Cardiac septum (tissue), 1 donor: Measurements from ENCODE around the gene DYNLT4. TPM values are rescaled to one million over a fixed set of nuclear protein-coding genes. Genes with fewer than 3 reads are reported as not detected.
"Not testable (repeated sequence)": the region's sequence is repeated elsewhere in the genome, so short reads cannot be mapped to it uniquely, and the experiment has no call there.

ENCODE experiments used
- DNase-seq: peaks from one replicate; pipeline ENCODE4 v3.0.0-alpha.2; 2020; ENCODE audit warnings: low spot score
- intact Hi-C: fragments of 100-400 bp; cut with DNase I; formaldehyde crosslinking; loops from one replicate; pipeline ENCODE4 v1.14.0; 2022
- total RNA-seq: library from RNA; stranded (reverse); fragmentation: NEBNext Ultra II Directional; extraction: Animal tissue kit (Norgen Biotek cat#: 25700); gene quantifications from one replicate; pipeline ENCODE4 v1.2.1, GENCODE V29; 2021
- donor health status: DM: no; HTN: no; CAD: no.

Gene DYNLT4
- total RNA-seq, 1 donor from 2014 or later, result not detected

DNA sequence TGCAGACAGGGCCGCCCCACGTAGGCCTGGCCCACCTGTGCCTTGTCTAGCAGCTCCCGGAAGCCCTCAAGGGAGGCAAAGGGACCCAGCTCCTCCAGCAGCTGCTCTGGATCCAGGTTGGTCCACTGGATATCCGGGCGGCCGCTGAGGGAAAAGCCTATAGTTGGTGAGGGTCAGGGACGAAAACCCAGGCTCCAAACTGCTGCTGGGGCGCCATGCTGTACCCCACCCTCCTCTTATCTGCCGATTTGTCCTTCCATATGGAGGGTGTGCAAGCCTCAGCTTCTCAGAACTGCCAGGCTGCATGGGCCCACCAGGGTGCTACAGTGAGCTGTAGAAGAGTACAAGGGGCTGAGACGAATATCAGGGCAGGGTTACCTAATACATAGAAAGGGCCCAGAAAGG lies 23.8 kb upstream of the DYNLT4 start:
- DNase-seq, result no peak
- intact Hi-C loops, result no loop called here

DNA sequence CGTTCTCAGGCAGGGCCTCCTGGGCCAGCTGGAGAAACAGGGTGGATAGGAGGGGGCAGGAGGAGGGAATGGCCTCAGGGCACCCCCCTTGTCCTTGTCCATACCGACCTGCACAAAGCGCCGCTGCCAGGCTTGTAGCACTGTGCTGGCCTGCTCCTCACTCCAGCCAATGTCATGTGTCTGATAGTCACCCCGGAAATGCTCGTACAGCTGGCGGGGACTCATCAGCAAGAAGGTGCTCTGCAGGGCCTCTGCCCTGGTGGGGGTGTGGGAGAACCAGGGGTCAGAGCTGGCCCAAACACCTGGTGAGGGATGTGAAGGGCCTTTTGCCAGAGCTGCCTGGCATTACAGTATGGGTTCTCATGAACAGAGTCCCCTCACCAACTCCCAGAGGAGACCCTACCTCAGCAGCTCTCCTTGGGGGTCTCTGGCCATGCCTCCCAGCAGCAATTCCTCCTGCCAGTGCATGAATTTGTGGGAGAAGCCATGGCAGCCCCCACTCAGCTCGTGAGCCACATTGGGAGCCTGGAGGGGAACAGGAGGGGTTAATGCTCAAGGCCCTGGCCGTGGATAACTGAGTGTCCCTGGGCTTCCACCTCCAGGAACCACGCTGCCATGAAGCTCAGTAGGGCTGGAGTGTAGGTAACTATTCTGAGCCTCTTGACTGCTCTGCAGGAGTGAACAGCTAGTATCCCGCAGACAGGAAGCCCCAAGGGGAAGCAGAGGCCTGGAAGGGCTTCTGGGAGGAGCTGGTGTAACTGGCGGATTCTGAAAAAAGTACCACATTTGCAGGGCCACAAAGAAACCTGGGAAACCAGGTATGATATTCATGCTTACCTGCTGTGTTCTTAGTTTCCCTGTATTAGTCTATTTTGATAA lies 22.6 kb upstream of the DYNLT4 start:
- intact Hi-C loops, result no loop called here
- no peak for DNase-seq

DNA sequence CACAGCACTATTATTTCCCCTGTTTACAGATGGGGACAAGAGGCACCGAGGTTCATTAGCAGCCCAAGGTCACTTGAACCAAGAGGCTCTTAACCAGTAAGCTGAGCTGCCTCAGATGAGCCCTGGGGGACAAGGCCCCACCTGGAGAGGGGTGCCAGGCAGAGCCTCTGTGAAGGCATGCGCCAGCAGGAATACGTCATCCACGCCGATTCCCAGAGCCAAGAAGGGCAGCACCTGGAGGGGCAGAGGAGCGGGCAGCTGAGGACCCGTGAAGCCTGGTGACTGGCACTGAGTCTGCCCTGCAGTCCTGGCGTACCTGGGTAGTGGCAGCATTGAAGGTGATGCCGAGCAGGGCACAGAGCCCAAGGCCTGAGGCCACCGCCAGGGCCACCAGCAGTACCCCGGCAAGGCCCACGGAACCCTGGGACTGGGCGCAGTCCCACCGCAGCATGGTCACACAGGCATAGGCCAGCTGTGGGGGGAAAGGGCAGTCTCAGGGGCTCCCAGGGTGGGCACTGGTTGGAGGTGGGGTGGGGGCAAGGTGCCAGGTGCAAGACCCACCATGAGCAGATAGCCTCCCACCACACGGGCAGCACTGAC lies 21.8 kb upstream of the DYNLT4 start:
- no peak for DNase-seq
- intact Hi-C loops, result no loop called here

DNA sequence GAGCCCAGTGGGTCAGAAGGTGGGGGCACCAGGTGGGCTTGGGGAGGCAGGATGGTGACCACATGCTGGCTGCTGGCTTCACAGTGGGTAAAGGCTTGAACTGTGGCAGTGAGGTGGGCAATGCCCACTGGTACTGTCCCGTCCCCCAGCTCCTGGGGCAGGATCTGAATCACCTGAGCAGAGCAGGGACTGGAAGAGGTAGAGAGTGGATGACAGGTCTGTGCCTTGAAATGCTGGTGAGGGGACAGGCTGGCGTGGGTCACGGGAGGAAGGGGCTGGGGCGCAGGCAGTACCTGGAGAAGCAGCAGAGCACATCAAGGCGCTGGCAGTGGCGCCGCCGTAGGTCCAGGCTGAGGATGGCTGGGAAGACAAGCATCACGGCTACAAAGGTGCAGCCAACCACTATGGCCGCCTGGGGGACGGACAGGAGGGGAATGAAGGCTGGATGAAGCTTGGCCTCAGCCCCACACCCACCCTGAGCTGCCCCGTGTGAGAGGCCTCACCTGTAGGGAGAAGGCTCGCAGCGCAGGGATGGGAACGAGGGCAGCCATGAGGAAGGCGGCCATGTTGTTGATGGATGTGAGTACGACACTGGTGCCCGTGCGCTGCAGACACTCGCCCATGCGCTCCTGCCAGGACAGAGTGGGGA lies 21.0 kb upstream of the DYNLT4 start:
- DNase-seq, result no peak
- intact Hi-C loops, result no loop called here

DNA sequence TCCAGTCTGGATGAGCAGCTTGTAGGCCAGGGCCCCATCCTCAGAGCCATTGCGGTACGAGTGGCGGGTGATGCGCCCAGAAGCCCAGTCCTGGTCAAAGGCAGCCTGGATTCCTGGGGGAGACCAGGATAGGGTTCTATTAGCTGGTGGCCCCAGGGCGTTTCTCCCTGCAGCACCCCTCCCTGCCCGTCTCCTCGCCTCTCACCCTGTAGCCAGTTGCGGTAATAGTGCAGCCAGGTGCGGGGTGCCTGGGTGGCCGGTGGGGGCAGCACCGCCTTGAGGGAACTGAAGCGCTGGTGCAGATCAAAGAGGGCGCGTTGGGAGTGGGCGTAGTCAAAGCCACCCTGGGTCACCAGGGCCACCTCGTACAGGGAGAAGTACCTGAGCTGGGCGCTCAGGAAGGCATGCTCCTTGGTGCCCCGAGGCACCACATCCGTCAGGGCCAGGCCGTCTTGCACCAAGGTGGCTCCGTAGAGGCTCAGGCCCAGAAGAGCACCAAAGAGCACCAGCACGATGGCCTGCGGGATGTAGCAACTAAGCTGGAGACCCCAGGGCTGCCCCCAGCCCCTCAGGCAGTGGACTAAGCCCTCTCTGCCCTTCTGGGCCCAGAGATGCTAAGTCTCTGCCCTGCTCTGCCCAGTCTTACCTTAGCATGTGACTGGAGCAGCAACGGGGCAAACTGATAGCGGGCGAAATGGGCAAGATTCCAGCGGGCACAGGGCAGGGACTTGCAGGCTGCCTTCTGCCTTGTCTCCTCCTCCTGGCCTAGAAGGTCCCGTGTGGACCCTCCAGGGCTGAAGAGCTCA lies 20.2 kb upstream of the DYNLT4 start:
- DNase-seq, result no peak
- intact Hi-C loops, result no loop called here

DNA sequence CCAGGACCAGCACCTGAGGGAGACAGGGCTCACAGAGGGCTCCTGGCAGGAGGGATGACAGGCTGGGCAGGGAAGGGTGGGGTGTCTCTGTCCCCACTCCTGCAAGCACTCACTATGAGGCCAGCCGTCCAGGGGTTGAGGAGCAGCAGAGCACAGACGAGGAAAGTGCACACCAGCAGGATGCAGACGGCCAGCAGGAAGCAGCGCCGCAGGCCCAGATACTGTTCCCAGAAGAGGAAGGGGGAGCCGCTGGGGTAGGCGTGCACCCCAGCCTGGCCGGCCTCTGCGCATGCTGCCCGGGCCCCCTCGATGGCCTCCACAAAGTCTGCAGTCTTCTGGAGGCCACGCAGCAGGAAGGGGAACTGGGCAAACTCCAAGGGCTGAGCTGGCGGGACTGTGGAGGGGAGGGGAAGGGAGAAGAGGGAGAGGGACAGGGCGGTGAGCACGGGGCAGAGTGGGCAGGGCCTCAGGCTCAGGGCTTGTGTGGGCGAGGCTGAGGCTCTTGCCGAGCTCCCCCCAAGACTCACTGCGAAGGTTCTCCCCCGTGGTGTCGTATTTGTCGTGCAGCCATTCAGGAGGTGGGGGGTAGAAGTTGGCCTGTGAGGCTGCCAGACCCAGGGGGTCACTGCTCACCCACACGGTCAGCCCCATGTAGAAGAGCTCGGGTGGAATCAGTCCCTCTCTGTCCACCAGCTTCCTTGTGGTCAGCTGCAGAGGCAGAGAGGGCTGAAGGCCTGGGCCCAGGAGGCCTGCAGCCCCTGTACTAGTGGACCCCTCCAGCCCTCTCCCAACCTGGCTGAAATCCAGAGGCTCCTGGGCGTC lies 19.4 kb upstream of the DYNLT4 start:
- peak; percentile 87 for DNase-seq
- intact Hi-C loops, result no loop called here

DNA sequence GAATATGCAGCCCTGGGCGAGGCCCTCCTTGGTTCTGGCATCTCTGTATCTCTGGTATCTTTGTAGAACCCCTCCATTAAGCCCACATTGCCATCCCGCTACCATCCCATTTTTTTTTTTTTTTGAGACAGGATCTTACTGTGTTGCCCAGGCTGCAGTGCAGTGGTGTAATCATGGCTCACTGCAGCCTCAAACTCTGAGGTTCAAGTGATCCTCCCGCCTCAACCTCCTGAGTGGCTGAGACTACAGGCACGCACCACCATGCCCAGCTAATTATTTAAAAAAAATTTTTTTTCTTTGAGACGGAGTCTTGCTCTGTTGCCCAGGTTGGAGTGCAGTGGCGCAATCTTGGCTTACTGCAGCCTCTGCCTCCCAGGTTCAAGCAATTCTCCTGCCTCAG lies 17.2 kb upstream of the DYNLT4 start:
- intact Hi-C loops, DNase-seq: not testable (repeated sequence)

DNA sequence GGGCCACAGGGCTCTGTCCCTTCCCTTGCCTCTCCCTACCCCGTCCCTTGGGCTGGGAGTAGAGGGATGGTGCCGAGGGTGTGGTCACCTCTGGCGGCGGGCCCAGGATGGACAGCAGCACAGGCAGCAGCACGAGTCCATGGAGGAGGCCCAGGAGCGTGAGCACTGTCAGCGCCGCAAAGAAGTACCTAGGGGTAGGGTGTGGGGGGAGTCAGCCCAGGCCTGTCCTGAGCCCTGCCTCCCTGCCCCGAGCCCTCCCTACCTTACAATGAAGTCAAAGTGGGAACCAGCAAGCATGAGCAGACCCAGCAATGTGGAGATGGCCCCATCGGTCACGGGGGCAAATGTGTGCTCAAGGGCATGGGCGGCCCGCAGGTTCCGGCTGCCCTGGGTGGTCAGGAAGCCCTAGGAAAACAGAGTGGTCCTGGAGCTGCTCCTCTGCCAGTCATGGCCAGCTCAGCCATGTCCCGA lies 15.9 kb upstream of the DYNLT4 start:
- intact Hi-C loops, result no loop called here
- no peak for DNase-seq

DNA sequence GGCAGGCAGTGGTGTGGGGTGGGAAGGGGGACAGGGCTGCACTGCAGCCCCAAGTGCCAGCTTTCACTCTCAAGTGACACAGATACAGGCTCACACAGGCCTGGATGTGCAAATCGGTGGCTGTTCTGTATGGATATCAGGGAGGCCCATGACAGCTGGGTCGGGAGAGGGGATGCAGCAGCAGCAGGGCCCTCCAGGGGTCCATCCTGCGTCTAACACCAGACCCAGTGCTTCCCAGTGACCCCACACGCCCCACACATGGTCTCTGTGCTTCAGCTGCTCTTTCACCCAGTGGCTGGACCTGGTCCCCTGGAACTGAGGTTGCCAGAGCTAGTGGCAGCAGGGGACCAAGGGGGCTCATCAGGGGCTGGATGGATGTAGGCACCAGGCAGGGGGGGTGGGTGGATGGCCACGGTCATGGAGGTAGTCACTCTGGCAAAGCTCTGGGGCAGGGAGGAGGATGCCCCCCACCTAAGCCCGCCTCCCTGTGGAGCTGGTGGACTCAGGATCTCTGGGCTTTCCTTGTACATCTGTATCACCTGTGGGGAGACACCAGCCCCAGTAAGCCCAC lies 15.1 kb upstream of the DYNLT4 start:
- intact Hi-C loops, result no loop called here
- DNase-seq, result no peak

DNA sequence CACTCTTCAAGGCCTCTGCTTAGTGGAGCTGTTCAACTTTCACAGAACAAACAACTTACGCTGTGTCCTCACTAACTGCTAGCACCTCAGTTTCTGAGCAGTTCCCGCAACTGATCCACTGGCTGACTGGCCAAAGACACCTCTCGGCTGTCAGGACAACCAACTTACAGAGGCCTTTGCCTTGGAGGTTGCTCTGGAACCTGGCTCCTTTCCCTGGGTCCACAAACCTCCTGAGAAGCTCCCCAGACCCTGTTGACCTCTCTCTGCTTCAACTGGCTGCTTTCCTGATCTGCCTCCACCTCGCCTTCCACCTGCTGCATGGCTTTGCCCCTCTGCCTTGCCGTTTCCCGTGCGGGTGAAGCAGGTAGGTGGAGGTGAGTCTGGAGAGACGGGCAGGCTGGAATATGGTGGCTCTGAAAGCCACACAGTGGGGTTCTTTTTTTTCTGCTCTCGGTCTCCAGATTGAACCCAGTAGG lies 14.1 kb upstream of the DYNLT4 start:
- intact Hi-C loops, result no loop called here
- no peak for DNase-seq

DNA sequence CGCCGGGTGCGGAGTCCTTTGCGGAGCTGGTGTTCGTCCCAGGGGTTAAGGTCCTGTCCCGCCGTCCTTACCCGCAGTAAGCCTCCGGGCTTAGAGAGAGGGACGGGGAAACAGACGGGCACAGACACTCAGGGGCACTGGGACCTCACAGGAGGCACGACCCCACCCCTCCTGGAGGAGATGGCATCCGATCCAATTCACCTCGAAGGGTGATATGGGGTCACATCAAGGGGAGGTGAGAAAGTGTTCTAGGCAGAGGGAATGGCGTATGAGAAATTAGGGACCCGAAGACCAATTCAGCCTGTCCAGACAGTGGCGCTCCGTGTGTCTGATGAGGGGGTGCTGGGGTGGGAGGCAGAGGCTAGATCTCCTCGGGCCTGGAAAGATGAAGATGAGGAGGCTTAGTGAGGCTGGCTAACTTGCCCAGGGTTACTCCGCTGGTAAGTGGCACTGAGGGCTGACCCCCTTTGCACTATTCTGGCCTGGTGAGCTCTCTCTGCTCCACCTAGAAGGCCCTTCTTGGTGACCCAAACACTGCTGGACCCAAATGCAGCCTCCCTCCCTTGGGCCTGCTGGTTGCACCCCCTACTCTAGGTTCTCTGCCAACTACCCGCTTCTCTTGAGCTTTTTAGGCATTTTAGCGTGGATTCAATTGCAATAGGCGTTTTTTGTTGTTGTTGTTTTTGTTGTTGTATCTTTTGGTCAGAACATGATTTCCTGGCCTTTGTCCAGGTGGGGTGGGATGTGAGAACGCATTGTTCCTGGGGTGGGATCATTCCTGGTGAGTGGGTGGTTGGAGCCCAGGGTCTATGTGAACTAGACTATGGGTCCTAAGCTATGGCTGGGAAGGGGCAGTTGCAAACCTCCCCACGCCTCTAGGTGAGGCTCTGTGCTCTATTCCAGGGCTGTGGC lies 13.4 kb upstream of the DYNLT4 start:
- no peak for DNase-seq
- intact Hi-C loops, result no loop called here

DNA sequence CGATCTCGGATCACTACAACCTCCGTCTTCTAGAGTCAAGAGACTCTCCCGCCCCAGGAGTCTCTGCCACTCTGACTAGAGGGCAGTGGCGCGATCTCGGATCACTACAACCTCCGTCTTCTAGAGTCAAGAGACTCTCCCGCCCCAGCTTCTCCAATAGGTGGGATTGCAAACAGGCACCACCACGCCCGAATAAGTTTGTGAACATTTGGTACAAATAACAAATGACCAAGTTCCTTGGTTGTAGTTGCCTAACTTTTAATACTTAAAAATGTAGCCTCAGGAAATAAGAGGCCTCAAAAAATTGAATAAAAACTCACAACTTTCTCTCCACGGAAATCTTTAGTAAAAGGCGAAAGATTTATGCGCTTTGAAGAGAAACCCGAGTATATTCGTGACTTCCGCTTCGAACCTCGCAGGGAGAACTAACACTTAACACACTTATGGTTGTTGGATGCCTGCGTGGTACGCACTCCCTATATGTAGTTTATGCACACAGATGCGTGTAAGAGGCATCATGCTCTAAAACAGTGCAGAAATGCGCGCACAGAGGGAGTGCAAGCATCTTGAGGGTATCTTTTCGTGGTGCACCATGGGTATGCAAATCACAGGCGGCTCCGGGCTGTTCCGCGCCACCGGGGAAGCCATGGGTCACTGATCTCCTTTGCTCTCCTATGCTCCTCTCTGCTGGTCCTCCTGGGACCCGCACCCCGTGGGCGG lies 12.6 kb upstream of the DYNLT4 start:
- peak; percentile 86 for DNase-seq
- intact Hi-C loops, result loop anchor here (2.0 kb wide), 1 partner anchor 19 kb away; the partner anchor contains the start of gene PLK3

DNA sequence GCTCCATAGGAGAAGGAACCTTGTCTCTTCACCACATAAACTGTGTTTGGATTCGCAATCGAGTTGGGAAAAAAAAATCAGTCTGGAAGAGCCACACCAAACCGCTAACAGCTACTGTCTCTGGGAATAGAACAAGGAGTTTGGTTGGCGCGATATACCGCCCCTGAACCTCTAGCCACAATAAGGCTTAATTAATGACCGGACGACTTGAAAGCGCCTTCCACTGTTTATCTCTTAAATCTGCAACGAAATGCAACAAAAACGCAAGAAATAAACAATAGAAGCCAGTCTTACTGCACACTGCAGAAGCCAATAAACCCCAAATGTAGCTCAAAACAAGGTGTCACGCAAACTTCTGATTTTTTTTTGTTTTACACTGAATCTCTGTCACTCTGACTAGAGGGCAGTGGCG lies 12.1 kb upstream of the DYNLT4 start:
- intact Hi-C loops, result loop anchor here (2.0 kb wide), 1 partner anchor 18 kb away; the partner anchor contains the start of gene PLK3
- DNase-seq, result peak; percentile 24

DNA sequence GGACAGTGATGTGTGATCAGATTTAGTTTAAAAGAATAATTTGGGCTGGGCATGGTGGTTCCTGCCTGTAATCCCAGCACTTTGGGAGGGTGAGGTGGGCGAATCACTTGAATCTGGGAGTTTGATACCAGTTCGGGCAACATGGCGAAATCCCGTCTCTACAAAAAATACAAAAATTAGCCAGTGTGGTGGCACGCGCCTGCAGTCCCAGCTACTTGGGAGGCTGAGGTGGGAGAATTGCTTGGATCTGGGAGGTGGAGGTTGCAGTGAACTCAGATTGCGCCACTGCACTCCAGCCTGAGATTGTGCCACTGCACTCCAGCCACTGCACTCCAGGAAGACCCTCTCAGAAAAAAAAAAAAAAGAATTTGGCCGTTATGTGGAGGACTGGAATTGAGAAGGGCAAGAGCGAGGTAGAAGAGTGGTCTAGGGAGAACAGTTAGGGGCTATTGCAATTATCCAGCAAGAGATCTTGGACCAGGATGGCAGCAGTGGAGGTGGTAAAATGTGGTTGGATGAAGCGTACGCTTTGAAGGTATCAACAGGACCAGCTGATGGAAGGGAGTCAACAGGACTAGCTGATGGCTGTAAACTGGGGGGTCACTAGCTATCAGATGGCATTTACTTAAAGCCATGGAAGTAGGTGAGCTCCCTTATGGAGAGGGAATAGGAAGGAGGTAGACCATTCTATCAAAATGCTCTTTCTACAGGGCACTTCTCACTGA lies 10.8 kb upstream of the DYNLT4 start:
- no peak for DNase-seq
- intact Hi-C loops, result loop anchor here (2.0 kb wide), 1 partner anchor 17 kb away; the partner anchor contains the start of gene PLK3

DNA sequence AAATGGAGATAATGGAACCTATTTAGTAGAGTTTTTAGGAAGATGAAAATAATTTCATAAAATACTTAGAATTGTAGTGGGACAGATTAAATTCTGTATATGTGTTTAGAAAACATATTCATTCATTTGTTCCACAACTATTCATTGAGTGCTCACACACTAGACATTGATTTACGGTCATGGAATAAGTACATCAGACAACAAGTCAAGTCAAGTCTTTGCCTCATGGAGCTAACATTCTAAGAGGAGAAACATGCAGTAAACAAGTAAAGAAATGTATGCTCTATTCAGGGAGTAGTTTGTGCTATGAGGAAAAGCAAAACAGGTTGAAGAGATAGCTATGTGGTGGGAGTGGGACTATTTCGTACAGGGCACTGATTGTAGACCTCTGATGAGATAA lies 10.2 kb upstream of the DYNLT4 start:
- DNase-seq, result no peak
- intact Hi-C loops, result no loop called here

DNA sequence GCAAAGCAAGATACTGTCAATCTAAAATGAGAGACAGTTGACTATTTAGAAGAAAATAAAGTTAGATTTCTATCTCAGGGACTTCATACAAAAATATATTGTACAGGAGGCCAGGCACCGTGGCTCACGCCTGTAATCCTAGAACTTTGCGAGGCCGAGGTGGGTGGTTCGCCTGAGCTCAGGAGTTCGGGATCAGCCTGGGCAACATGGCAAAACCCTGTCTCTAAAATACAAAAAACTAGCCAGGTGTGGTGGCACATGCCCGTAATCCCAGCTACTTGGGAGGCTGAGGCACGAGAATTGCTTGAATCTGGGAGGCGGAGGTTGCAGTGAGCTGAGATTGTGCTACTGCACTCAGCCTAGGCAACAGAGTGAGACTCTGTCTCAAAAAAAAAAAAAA lies 8.8 kb upstream of the DYNLT4 start:
- intact Hi-C loops, DNase-seq: not testable (repeated sequence)
